ENCODE measurements around the gene LRRC8E.
"Not testable (repeated sequence)": the region's sequence is repeated elsewhere in the genome, so short reads cannot be mapped to it uniquely, and the experiment has no call there.

LRRC8E gene

GRCh38 chr19:7908742-7909461 is 20.6 kb downstream of the LRRC8E start:
- no peak for DNase-seq (ENCODE audit: low spot score)

GRCh38 chr19:7909471-7910067 is 21.3 kb downstream of the LRRC8E start:
- DNase-seq (ENCODE audit: low spot score): no peak

GRCh38 chr19:7910321-7911161 is 22.2 kb downstream of the LRRC8E start:
- no peak for DNase-seq (ENCODE audit: low spot score)

- no peak for DNase-seq (ENCODE audit: low spot score)
These were observed 23.3 kb downstream of the LRRC8E start for GRCh38 chr19:7911508-7912143.

GRCh38 chr19:7912144-7912696 is 23.9 kb downstream of the LRRC8E start:
- DNase-seq (ENCODE audit: low spot score): no peak

GRCh38 chr19:7912697-7913564 is 24.6 kb downstream of the LRRC8E start:
- no peak for DNase-seq (ENCODE audit: low spot score)

GRCh38 chr19:7913652-7914051 is 25.3 kb downstream of the LRRC8E start:
- no peak for DNase-seq (ENCODE audit: low spot score)

- DNase-seq (ENCODE audit: low spot score): no peak
These were observed 25.8 kb downstream of the LRRC8E start for GRCh38 chr19:7914099-7914498.

- DNase-seq (ENCODE audit: low spot score): no peak
These were observed 26.3 kb downstream of the LRRC8E start, which contains the start of gene TGFBR3L for GRCh38 chr19:7914598-7915045. Gene TGFBR3L, plus strand, starts transcription at chr19:7914830.

- DNase-seq (ENCODE audit: low spot score): no peak
These were observed 27.2 kb downstream of the LRRC8E start for GRCh38 chr19:7915250-7916102.

- no peak for DNase-seq (ENCODE audit: low spot score)
These were observed 28.0 kb downstream of the LRRC8E start for GRCh38 chr19:7916103-7916954.

- DNase-seq (ENCODE audit: low spot score): no peak
These were observed 28.6 kb downstream of the LRRC8E start for GRCh38 chr19:7916955-7917266.

- DNase-seq (ENCODE audit: low spot score): peak; percentile 44
These were observed 29.2 kb downstream of the LRRC8E start for GRCh38 chr19:7917267-7918061.

GRCh38 chr19:7918062-7918614 is 29.8 kb downstream of the LRRC8E start:
- not testable (repeated sequence) for DNase-seq (ENCODE audit: low spot score)

- DNase-seq (ENCODE audit: low spot score): no peak
These were observed 30.5 kb downstream of the LRRC8E start for GRCh38 chr19:7918615-7919421.

GRCh38 chr19:7919610-7920518 is 31.6 kb downstream of the LRRC8E start, which contains the start of gene SNAPC2:
Gene SNAPC2, plus strand, starts transcription at chr19:7920338. Its CDS starts 29 bp downstream, at chr19:7920367.
- peak; percentile 94 for DNase-seq (ENCODE audit: low spot score)
